ENCODE data around the gene HOXA11.

HOXA11 gene

DNA sequence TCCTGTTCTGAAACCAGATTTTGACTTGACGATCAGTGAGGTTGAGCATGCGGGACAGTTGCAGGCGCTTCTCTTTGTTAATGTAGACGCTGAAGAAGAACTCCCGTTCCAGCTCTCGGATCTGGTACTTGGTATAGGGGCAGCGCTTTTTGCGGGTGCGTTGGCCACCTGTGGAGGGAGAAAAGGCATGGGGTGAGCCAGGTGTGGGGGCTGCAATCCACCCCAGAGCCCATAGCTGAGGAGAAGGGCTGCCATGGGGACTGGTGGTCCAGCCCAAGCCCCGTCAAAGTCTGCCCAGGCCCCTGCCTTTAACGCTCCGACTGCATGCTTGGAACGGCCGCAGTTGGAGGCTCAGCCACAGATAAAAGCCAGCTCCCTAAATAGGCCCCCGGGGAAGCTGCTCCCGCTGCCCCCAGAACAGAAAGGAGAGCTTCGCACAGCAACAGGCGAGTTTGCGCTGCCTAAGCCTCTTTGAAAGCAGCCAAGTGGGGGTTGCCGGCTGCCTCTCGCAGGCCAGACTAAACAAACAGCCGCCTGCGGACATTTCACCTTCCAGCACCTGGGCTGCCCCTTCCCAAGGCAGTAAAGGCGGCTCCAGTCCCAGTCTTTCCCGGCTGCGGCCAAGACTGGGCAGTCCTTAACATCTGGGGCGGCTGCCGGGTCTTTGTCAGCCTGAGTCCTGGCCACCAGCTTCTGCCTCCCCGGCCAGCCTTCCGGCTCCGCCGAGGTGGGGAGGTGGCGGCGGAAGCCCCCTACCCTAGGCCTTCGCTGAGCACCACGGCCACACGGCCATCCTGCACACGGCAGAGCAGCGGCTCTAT is 2.0 kb downstream of the HOXA11 start:
- TF ChIP-seq, protein P1, sequence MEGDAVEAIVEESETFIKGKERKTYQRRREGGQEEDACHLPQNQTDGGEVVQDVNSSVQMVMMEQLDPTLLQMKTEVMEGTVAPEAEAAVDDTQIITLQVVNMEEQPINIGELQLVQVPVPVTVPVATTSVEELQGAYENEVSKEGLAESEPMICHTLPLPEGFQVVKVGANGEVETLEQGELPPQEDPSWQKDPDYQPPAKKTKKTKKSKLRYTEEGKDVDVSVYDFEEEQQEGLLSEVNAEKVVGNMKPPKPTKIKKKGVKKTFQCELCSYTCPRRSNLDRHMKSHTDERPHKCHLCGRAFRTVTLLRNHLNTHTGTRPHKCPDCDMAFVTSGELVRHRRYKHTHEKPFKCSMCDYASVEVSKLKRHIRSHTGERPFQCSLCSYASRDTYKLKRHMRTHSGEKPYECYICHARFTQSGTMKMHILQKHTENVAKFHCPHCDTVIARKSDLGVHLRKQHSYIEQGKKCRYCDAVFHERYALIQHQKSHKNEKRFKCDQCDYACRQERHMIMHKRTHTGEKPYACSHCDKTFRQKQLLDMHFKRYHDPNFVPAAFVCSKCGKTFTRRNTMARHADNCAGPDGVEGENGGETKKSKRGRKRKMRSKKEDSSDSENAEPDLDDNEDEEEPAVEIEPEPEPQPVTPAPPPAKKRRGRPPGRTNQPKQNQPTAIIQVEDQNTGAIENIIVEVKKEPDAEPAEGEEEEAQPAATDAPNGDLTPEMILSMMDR (IDR thresholded peaks at IDR 0.05; ENCODE audit: low read depth, low read length, poor library complexity, severe bottlenecking) = no peak
- peak; percentile 30; the same call in 1 of the 2 replicates for TF ChIP-seq EZH2phosphoT487 (IDR thresholded peaks at IDR 0.05; ENCODE audit: borderline replicate concordance, low read length)
- Histone ChIP-seq H3F3A (ENCODE audit: control insufficient read depth, insufficient read depth) (peaks cover 2% of the 10 kb centered on the region; the same call in 1 of the 2 replicates), H3K4me2 (ENCODE audit: low read length) (peak overlapping the region; percentile 87), H3K36me3 (ENCODE audit: control insufficient read depth, low read length) (no peaks in the 10 kb centered on the region), H3K27ac (ENCODE audit: low read depth, low read length) (no peak overlapping the region), H3K4me1 (ENCODE audit: control insufficient read depth, low read length) (peaks cover 28% of the 10 kb centered on the region), H3K9me3 (ENCODE audit: control insufficient read depth, insufficient read depth, low read length) (no peaks in the 10 kb centered on the region), H3K79me2 (ENCODE audit: control insufficient read depth, low read length) (no peaks in the 10 kb centered on the region), H4K20me1 (ENCODE audit: control insufficient read depth, insufficient read depth, low read depth, low read length) (no peaks in the 10 kb centered on the region), H3K4me3 (ENCODE audit: low read length) (peak overlapping the region; percentile 72), H3K9me2 (replicated peaks; ENCODE audit: control insufficient read depth, low read length) (no peaks in the 10 kb centered on the region), H3K27me3 (ENCODE audit: control insufficient read depth, low read length) (peaks cover 77% of the 10 kb centered on the region)

DNA sequence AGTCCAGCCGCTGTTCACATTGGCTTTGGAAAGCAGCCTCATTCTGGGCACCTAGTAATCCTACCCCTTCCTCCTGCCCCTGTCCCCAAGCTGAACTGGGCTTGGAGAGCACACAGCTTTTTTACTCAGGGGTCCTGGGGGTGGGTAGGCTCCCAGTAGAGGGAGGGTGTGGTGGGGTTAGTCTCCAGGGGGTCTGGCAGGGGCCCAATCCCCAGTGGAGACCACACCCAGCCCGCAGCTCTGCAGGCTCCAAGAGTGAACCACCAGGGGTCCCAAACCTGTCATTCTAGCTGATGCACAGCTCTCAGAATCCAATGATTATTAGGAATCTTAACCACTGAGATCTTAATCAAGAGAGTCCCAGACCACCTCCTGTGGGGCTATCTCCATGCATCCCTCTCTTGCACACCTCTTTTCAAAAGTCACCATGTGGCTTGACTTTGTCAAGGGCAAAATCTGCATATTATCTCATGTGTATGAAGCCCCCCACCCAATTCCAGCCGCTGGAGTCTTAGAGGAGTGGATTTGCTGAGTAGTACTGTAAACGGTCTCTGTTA is 2.7 kb downstream of the HOXA11 start:
- Histone ChIP-seq H3K79me2 (ENCODE audit: control insufficient read depth, low read length) (no peaks in the 10 kb centered on the region), H3K27me3 (ENCODE audit: control insufficient read depth, low read length) (peaks cover 70% of the 10 kb centered on the region), H3K4me1 (ENCODE audit: control insufficient read depth, low read length) (peaks cover 25% of the 10 kb centered on the region), H3K27ac (ENCODE audit: low read depth, low read length) (no peak overlapping the region), H3K9me3 (ENCODE audit: control insufficient read depth, insufficient read depth, low read length) (no peaks in the 10 kb centered on the region), H3K36me3 (ENCODE audit: control insufficient read depth, low read length) (no peaks in the 10 kb centered on the region), H4K20me1 (ENCODE audit: control insufficient read depth, insufficient read depth, low read depth, low read length) (no peaks in the 10 kb centered on the region), H3F3A (ENCODE audit: control insufficient read depth, insufficient read depth) (peaks cover 2% of the 10 kb centered on the region; the same call in 1 of the 2 replicates), H3K4me2 (ENCODE audit: low read length) (no peak overlapping the region), H3K9me2 (replicated peaks; ENCODE audit: control insufficient read depth, low read length) (no peaks in the 10 kb centered on the region), H3K4me3 (ENCODE audit: low read length) (no peak overlapping the region)
- TF ChIP-seq, protein P1 (IDR thresholded peaks at IDR 0.05; ENCODE audit: low read depth, low read length, poor library complexity, severe bottlenecking) = no peak
- no peak for TF ChIP-seq EZH2phosphoT487 (IDR thresholded peaks at IDR 0.05; ENCODE audit: borderline replicate concordance, low read length)

DNA sequence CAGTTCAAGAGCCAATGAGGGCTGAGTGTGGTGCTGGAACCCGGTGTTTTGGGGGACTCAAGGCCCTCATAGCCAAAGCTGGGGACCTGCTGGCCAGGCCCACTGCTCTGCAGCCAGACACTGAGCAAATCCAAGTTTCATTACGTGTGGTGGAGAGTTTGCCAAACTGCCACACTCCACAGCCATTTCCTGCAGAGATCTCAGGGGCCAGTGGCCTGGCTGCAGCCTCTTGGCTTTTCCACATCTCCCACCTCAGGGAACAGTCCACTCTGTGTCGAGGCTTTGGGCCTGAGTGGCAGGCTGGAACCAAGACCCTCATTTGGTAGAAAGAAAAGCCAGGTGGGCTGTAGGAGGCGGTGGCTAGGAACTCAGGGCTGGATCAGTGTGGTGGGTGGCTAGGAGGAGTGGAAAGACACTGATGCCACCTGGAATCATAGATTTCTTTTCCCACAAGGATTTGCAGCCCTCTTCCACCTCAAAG is 3.2 kb downstream of the HOXA11 start:
- no peaks in the 10 kb centered on the region for H3K9me3 ChIP-seq (ENCODE audit: control insufficient read depth, insufficient read depth, low read length)
- H3K36me3 ChIP-seq (ENCODE audit: control insufficient read depth, low read length) = no peaks in the 10 kb centered on the region
- no peaks in the 10 kb centered on the region for H3K9me2 ChIP-seq (replicated peaks; ENCODE audit: control insufficient read depth, low read length)
- H3K27me3 ChIP-seq (ENCODE audit: control insufficient read depth, low read length) = peaks cover 65% of the 10 kb centered on the region
- no peak overlapping the region for H3K4me2 ChIP-seq (ENCODE audit: low read length)
- H3F3A ChIP-seq (ENCODE audit: control insufficient read depth, insufficient read depth) = no peaks in the 10 kb centered on the region; the same call in 1 of the 2 replicates
- no peak overlapping the region for H3K27ac ChIP-seq (ENCODE audit: low read depth, low read length)
- no peaks in the 10 kb centered on the region for H3K79me2 ChIP-seq (ENCODE audit: control insufficient read depth, low read length)
- no peak overlapping the region for H3K4me3 ChIP-seq (ENCODE audit: low read length)
- H3K4me1 ChIP-seq (ENCODE audit: control insufficient read depth, low read length) = peaks cover 25% of the 10 kb centered on the region
- H4K20me1 ChIP-seq (ENCODE audit: control insufficient read depth, insufficient read depth, low read depth, low read length) = no peaks in the 10 kb centered on the region
- TF ChIP-seq EZH2phosphoT487 (IDR thresholded peaks at IDR 0.05; ENCODE audit: borderline replicate concordance, low read length) = no peak
- TF ChIP-seq, protein P1 (IDR thresholded peaks at IDR 0.05; ENCODE audit: low read depth, low read length, poor library complexity, severe bottlenecking) = no peak

Measured in DOHH2 (cell line).